Measurements from ENCODE around the gene DCD.

The DCD gene

DNA sequence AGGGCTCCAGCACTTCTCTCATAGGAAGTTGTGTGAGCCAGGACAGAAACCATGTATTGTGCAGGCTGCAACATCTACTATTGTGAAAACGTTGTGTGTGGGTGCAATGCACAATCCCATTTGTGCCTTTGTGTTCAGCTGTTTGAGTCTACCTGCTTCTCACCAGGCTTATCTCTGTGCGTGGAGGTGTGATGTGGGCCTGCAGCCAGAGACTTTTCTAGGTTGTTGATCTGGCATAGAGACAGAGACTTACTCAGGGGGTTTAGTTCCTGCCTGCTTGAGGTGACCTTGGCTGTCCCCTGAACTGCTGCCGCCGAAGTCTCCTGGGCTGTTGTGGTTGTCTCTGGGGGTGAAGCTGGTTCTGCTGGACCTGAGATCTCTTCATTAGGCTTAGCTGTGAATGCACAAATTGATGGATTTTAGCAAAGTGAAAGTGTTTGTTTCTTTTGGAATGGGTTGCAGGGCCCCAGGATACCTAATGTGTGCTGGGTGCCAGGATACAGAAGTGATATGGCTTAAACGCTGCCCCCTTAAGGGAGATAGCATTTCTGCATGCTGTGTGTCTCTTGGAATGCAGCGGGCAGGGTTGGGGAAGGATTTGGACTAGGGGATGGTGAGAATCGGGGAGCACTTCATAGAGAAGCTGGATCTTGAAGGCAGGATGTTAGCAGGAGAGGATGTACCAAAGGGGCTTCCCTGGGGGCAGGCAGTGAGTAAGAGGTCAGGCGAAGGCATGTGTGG is 16.0 kb downstream of the DCD start:
- H2AFZ ChIP-seq (ENCODE audit: low read depth, low read length): no peak overlapping the region
- H3K79me2 ChIP-seq (ENCODE audit: low read length): no peaks in the 10 kb centered on the region
- H3K27me3 ChIP-seq (ENCODE audit: low read depth, low read length): peaks cover 3% of the 10 kb centered on the region; the same call in 1 of the 2 replicates
- no peak overlapping the region for H3K27ac ChIP-seq (ENCODE audit: low read length)
- H4K20me1 ChIP-seq (ENCODE audit: insufficient read depth, low read length): no peaks in the 10 kb centered on the region
- no peaks in the 10 kb centered on the region for H3K36me3 ChIP-seq (replicated peaks; ENCODE audit: low read depth, low read length)
- 0 out of 2 replicates have a peak, but pooled peaks cover 6% of the 10 kb centered on the region for H3K4me1 ChIP-seq (ENCODE audit: low read length)
- no peak overlapping the region for H3K4me3 ChIP-seq (ENCODE audit: low read length)
- H3K9me3 ChIP-seq (ENCODE audit: insufficient read depth, low read length): peaks cover 13% of the 10 kb centered on the region; the same call in 1 of the 2 replicates
- H3K9ac ChIP-seq (ENCODE audit: low read length): no peak overlapping the region
- no peak for TF ChIP-seq EZH2phosphoT487 (IDR thresholded peaks at IDR 0.05; ENCODE audit: low read depth)
- TF ChIP-seq, protein P1, sequence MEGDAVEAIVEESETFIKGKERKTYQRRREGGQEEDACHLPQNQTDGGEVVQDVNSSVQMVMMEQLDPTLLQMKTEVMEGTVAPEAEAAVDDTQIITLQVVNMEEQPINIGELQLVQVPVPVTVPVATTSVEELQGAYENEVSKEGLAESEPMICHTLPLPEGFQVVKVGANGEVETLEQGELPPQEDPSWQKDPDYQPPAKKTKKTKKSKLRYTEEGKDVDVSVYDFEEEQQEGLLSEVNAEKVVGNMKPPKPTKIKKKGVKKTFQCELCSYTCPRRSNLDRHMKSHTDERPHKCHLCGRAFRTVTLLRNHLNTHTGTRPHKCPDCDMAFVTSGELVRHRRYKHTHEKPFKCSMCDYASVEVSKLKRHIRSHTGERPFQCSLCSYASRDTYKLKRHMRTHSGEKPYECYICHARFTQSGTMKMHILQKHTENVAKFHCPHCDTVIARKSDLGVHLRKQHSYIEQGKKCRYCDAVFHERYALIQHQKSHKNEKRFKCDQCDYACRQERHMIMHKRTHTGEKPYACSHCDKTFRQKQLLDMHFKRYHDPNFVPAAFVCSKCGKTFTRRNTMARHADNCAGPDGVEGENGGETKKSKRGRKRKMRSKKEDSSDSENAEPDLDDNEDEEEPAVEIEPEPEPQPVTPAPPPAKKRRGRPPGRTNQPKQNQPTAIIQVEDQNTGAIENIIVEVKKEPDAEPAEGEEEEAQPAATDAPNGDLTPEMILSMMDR (IDR thresholded peaks at IDR 0.05; ENCODE audit: low read depth, low read length): peak; percentile 30
- no peak overlapping the region for H3K4me2 ChIP-seq (ENCODE audit: low read length)

GRCh38 chr12:54631551-54631950 is 16.6 kb downstream of the DCD start:
- peaks cover 3% of the 10 kb centered on the region; the same call in 1 of the 2 replicates for H3K27me3 ChIP-seq (ENCODE audit: low read depth, low read length)
- TF ChIP-seq, protein P1 (IDR thresholded peaks at IDR 0.05; ENCODE audit: low read depth, low read length): no peak
- no peak for TF ChIP-seq EZH2phosphoT487 (IDR thresholded peaks at IDR 0.05; ENCODE audit: low read depth)
- H3K4me3 ChIP-seq (ENCODE audit: low read length): no peak overlapping the region
- 0 out of 2 replicates have a peak, but pooled peaks cover 4% of the 10 kb centered on the region for H3K4me1 ChIP-seq (ENCODE audit: low read length)
- no peak overlapping the region for H3K4me2 ChIP-seq (ENCODE audit: low read length)
- no peaks in the 10 kb centered on the region for H3K79me2 ChIP-seq (ENCODE audit: low read length)
- H3K9ac ChIP-seq (ENCODE audit: low read length): no peak overlapping the region
- no peak overlapping the region for H2AFZ ChIP-seq (ENCODE audit: low read depth, low read length)
- no peak overlapping the region for H3K27ac ChIP-seq (ENCODE audit: low read length)
- H3K9me3 ChIP-seq (ENCODE audit: insufficient read depth, low read length): peaks cover 13% of the 10 kb centered on the region; the same call in 1 of the 2 replicates
- H4K20me1 ChIP-seq (ENCODE audit: insufficient read depth, low read length): no peaks in the 10 kb centered on the region
- H3K36me3 ChIP-seq (replicated peaks; ENCODE audit: low read depth, low read length): no peaks in the 10 kb centered on the region

- H3K4me3 ChIP-seq (ENCODE audit: low read length): no peak overlapping the region
- no peaks in the 10 kb centered on the region for H3K36me3 ChIP-seq (replicated peaks; ENCODE audit: low read depth, low read length)
- H3K9ac ChIP-seq (ENCODE audit: low read length): no peak overlapping the region
- no peak overlapping the region for H3K27ac ChIP-seq (ENCODE audit: low read length)
- H2AFZ ChIP-seq (ENCODE audit: low read depth, low read length): no peak overlapping the region
- no peak overlapping the region for H3K4me2 ChIP-seq (ENCODE audit: low read length)
- H3K79me2 ChIP-seq (ENCODE audit: low read length): no peaks in the 10 kb centered on the region
- TF ChIP-seq EZH2phosphoT487 (IDR thresholded peaks at IDR 0.05; ENCODE audit: low read depth): no peak
- TF ChIP-seq, protein P1 (IDR thresholded peaks at IDR 0.05; ENCODE audit: low read depth, low read length): no peak
- H3K9me3 ChIP-seq (ENCODE audit: insufficient read depth, low read length): peaks cover 13% of the 10 kb centered on the region; the same call in 1 of the 2 replicates
- H3K4me1 ChIP-seq (ENCODE audit: low read length): no peaks in the 10 kb centered on the region
- peaks cover 3% of the 10 kb centered on the region; the same call in 1 of the 2 replicates for H3K27me3 ChIP-seq (ENCODE audit: low read depth, low read length)
- no peaks in the 10 kb centered on the region for H4K20me1 ChIP-seq (ENCODE audit: insufficient read depth, low read length)
Observed at GRCh38 chr12:54629925-54630324, 18.2 kb downstream of the DCD start.

DNA sequence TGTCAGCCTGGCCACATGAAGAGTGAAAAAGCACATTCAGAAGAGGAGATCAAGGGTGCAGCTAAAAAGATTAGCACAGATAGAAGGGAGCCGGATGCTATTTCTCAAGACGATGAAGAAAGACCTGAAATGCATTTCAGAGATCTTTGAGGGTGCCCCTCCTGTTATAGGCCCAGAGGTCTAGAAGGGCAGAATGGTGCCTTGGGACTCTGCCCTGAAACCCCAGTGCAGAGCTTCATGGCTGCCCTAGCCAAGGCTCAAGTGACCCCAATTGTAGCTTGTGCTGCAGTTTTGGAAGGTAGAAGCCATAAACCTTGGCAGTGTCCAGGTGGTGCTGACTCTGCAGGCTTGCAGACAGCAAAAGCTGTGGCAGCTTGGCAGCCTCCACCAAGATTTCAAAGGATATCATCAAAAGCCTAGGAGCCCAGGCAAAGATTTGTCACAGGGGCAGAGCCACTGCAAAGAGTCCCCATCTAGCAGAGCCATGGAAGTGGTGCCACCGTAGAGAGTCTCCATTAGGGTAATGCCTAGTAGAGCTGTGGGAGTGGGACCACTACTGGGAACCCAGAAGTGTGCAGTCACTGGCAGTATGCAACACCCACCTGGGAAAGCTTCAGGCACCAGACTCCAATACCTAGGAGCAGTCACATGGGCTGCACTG is 19.8 kb downstream of the DCD start:
- Histone ChIP-seq H3K79me2 (ENCODE audit: low read length) (no peaks in the 10 kb centered on the region), H2AFZ (ENCODE audit: low read depth, low read length) (no peak overlapping the region), H3K4me2 (ENCODE audit: low read length) (no peak overlapping the region), H3K4me1 (ENCODE audit: low read length) (no peaks in the 10 kb centered on the region), H4K20me1 (ENCODE audit: insufficient read depth, low read length) (no peaks in the 10 kb centered on the region), H3K4me3 (ENCODE audit: low read length) (no peak overlapping the region), H3K9me3 (ENCODE audit: insufficient read depth, low read length) (peaks cover 13% of the 10 kb centered on the region; the same call in 1 of the 2 replicates), H3K36me3 (replicated peaks; ENCODE audit: low read depth, low read length) (no peaks in the 10 kb centered on the region), H3K27me3 (ENCODE audit: low read depth, low read length) (peaks cover 12% of the 10 kb centered on the region), H3K9ac (ENCODE audit: low read length) (no peak overlapping the region), H3K27ac (ENCODE audit: low read length) (no peak overlapping the region)
- TF ChIP-seq, protein P1 (IDR thresholded peaks at IDR 0.05; ENCODE audit: low read depth, low read length): no peak
- no peak for TF ChIP-seq EZH2phosphoT487 (IDR thresholded peaks at IDR 0.05; ENCODE audit: low read depth)

All from OCI-LY3 (cell line).